AG09319 (cell line): Measurements from ENCODE around the gene PDE10A.

Experiments
- DNase-seq: peaks from one replicate; pipeline ENCODE4 v3.0.0-alpha.2; 2010; ENCODE audit warnings: low read depth; ENCODE audit errors: extremely low read depth
- TF ChIP-seq, protein P1 (sequence below): IDR thresholded peaks from 2 replicates; pipeline ENCODE4 v1.5.1; 2011; ENCODE audit warnings: low read depth, mild to moderate bottlenecking, inconsistent platforms, low read length, moderate library complexity

The PDE10A gene

DNA sequence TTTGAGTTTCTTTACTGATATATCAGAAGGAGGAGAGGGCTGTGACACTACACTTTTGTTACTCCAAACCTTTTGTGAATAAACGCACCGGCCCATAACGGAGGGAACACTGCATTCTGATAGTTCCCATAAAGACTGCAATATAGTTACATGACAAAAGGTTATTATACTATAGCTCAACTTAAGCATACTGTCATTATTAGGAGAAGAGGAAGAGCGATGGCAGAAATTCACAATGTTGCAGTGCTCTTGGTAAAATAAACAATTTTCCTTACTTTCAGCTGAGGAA is 2.3 kb upstream of the PDE10A start:
- no peak for DNase-seq
- TF ChIP-seq, protein P1, sequence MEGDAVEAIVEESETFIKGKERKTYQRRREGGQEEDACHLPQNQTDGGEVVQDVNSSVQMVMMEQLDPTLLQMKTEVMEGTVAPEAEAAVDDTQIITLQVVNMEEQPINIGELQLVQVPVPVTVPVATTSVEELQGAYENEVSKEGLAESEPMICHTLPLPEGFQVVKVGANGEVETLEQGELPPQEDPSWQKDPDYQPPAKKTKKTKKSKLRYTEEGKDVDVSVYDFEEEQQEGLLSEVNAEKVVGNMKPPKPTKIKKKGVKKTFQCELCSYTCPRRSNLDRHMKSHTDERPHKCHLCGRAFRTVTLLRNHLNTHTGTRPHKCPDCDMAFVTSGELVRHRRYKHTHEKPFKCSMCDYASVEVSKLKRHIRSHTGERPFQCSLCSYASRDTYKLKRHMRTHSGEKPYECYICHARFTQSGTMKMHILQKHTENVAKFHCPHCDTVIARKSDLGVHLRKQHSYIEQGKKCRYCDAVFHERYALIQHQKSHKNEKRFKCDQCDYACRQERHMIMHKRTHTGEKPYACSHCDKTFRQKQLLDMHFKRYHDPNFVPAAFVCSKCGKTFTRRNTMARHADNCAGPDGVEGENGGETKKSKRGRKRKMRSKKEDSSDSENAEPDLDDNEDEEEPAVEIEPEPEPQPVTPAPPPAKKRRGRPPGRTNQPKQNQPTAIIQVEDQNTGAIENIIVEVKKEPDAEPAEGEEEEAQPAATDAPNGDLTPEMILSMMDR, result no peak

GRCh38 chr6:165664559-165665383 is 1.7 kb upstream of the PDE10A start:
- TF ChIP-seq, protein P1, result no peak
- no peak for DNase-seq

- DNase-seq, result no peak
- TF ChIP-seq, protein P1, result no peak
Observed at GRCh38 chr6:165663736-165664558, 906 bp upstream of the PDE10A start.

- TF ChIP-seq, protein P1, result no peak
- DNase-seq, result no peak
Observed at GRCh38 chr6:165663377-165663735, 315 bp upstream of the PDE10A start.

DNA sequence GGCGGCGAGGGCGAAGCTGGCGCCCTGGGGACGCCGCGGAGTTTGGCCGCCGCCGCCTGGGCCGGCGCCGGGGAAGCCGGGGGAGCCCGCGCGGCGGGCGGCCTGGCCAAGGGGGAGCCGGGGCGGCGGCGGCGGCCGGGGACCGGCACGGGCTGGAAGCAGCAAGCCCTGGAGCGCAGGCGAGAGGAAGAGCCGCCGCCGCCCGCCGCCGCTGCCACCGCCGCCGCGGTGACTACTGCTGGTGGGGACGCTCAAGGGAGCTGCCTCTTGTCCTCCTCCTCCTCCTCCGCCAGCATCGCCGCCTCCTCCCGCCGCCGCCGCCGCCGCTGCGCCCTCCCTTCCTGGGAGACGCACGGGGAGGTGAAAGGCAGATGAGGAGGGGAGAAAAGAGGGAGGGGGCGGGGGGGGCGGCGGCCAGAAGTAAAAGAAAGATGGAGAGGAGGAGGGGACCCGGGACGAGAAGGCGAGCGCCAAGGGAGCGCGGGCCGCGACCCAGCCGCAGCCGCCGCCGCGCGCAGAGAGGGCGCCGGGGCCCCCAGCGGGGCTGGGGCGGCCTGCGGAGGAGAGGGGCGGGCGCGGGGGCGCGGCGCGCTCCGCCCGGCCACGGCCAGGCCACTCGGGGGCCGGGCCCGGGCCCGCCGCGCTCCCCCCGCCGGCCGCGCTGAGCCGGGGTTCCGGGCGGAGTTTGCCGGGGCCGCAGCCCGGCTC is 846 bp downstream of the PDE10A start:
- DNase-seq, result no peak
- TF ChIP-seq, protein P1, result no peak

- TF ChIP-seq, protein P1, result no peak
- DNase-seq, result no peak
Observed at GRCh38 chr6:165661664-165662025, 1.4 kb downstream of the PDE10A start.
